MM.1S (cell line): ENCODE measurements around the gene SORBS2.

Source experiments
- DNase-seq: peaks from one replicate; pipeline ENCODE4 v3.0.0-alpha.2; 2015
- H2AFZ ChIP-seq: fragments of 300-600 bp; sonication (generic); 2 replicates; pipeline ENCODE4 v1.6.0; 2016; ENCODE audit warnings: antibody characterized with exemption, low read length
- H3F3A ChIP-seq: fragments of 300-600 bp; sonication (generic); 2 replicates; pipeline ENCODE4 v1.6.1; 2016; ENCODE audit warnings: mild to moderate bottlenecking, antibody characterized with exemption, low read length, moderate library complexity, mixed read lengths; ENCODE audit not compliant: insufficient read depth
- H3K27ac ChIP-seq: fragments of 300-600 bp; sonication (generic); 2 replicates; pipeline ENCODE4 v1.5.1; 2016; ENCODE audit warnings: mild to moderate bottlenecking, low read length
- H3K27me3 ChIP-seq: fragments of 300-600 bp; sonication (generic); replicated peaks from 2 replicates; pipeline ENCODE4 v1.6.0; 2016; ENCODE audit warnings: low read length; ENCODE audit not compliant: insufficient read depth
- H3K36me3 ChIP-seq: fragments of 300-600 bp; sonication (generic); replicated peaks from 2 replicates; pipeline ENCODE4 v1.6.1; 2016; ENCODE audit warnings: mild to moderate bottlenecking, low read length, mixed read lengths; ENCODE audit not compliant: insufficient read depth
- H3K4me1 ChIP-seq: fragments of 300-600 bp; sonication (generic); 2 replicates; pipeline ENCODE4 v1.6.1; 2016; ENCODE audit warnings: low read length, mixed read lengths
- H3K4me2 ChIP-seq: fragments of 300-600 bp; sonication (generic); 2 replicates; pipeline ENCODE4 v1.6.0; 2016; ENCODE audit warnings: low read depth, low read length
- H3K4me3 ChIP-seq: fragments of 300-600 bp; sonication (generic); 2 replicates; pipeline ENCODE4 v1.5.1; 2016; ENCODE audit warnings: low read length, mixed read lengths
- H3K79me2 ChIP-seq: fragments of 300-600 bp; sonication (generic); 2 replicates; pipeline ENCODE4 v1.6.1; 2016; ENCODE audit warnings: mixed run types, low read length, mixed read lengths
- H3K9ac ChIP-seq: fragments of 300-600 bp; sonication (generic); 2 replicates; pipeline ENCODE4 v1.6.1; 2016; ENCODE audit warnings: low read length, mixed read lengths
- H3K9me2 ChIP-seq: fragments of 300-600 bp; sonication (generic); replicated peaks from 2 replicates; pipeline ENCODE4 v1.6.1; 2016; ENCODE audit warnings: mild to moderate bottlenecking, low read length, mixed read lengths; ENCODE audit not compliant: insufficient read depth
- H3K9me3 ChIP-seq: fragments of 300-600 bp; sonication (generic); replicated peaks from 2 replicates; pipeline ENCODE4 v1.6.1; 2016; ENCODE audit warnings: mild to moderate bottlenecking, low read length, mixed read lengths; ENCODE audit not compliant: insufficient read depth
- H4K20me1 ChIP-seq: fragments of 300-600 bp; sonication (generic); 2 replicates; pipeline ENCODE4 v1.6.1; 2016; ENCODE audit warnings: mild to moderate bottlenecking, low read length, moderate library complexity, mixed read lengths; ENCODE audit not compliant: insufficient read depth
- EZH2 ChIP-seq: fragments of 300-600 bp; sonication (generic); optimal IDR thresholded peaks from 2 replicates; pipeline ENCODE3; 2017; ENCODE audit warnings: low read depth, mild to moderate bottlenecking, antibody characterized with exemption, low read length, mixed read lengths
- EZH2phosphoT487 ChIP-seq: fragments of 300-600 bp; sonication (generic); IDR thresholded peaks from 2 replicates; pipeline ENCODE4 v1.6.1; 2018; ENCODE audit warnings: antibody characterized with exemption, low read length
- TF ChIP-seq, protein P1 (sequence below): fragments of 300-600 bp; sonication (generic); IDR thresholded peaks from 2 replicates; pipeline ENCODE4 v1.5.1; 2016; ENCODE audit warnings: antibody characterized with exemption, low read length, mixed read lengths

SORBS2 gene

DNA sequence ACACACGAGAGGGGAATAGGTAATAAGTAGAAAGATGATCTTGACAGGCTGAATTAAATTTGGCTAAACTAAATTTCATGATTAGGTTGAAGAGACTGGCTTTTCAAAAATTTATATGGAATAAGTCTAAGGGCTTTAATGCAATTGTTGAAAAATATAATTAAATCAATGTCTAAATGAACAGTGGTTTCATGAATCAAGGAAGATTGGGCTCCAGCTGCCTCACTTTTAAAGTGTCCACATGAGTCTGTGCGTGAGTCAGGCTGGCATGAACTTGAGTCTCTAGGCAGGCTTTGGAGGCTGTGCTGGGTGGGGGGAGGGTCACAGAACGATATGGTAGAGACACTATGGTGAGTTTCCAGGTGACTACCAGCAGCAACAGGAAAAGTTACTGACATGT lies 111.9 kb downstream of the SORBS2 start:
- Histone ChIP-seq H3K9me3 (no peaks in the 10 kb centered on the region), H3K4me3 (no peak overlapping the region), H3K9ac (no peak overlapping the region), H2AFZ (no peak overlapping the region), H3F3A (no peaks in the 10 kb centered on the region), H3K79me2 (no peaks in the 10 kb centered on the region), H3K27ac (no peak overlapping the region), H3K27me3 (no peaks in the 10 kb centered on the region), H3K4me2 (no peak overlapping the region), H3K9me2 (no peaks in the 10 kb centered on the region), H3K36me3 (no peaks in the 10 kb centered on the region), H4K20me1 (no peaks in the 10 kb centered on the region), H3K4me1 (no peaks in the 10 kb centered on the region)
- TF ChIP-seq EZH2phosphoT487 (no peak), EZH2 (no peak)
- TF ChIP-seq, protein P1, sequence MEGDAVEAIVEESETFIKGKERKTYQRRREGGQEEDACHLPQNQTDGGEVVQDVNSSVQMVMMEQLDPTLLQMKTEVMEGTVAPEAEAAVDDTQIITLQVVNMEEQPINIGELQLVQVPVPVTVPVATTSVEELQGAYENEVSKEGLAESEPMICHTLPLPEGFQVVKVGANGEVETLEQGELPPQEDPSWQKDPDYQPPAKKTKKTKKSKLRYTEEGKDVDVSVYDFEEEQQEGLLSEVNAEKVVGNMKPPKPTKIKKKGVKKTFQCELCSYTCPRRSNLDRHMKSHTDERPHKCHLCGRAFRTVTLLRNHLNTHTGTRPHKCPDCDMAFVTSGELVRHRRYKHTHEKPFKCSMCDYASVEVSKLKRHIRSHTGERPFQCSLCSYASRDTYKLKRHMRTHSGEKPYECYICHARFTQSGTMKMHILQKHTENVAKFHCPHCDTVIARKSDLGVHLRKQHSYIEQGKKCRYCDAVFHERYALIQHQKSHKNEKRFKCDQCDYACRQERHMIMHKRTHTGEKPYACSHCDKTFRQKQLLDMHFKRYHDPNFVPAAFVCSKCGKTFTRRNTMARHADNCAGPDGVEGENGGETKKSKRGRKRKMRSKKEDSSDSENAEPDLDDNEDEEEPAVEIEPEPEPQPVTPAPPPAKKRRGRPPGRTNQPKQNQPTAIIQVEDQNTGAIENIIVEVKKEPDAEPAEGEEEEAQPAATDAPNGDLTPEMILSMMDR = no peak
- no peak for DNase-seq

DNA sequence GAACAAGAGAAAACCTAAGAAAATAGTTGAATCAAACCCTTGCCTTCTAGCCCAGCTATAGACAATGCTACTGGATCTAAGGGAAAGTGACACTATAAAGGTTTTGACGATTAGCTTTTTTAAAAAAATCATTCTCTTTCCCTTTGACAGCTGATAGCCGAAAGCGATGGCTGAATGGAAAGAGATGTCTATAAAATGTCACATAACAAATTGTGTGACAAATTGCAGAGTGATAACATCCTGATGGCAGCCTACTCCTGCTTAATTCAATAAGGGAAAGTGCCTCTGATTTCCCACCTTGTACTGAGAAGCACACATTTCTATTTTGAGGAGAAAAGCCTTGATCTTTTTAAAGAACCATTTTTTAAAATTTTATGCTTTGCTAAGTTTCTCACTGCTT lies 114.5 kb downstream of the SORBS2 start:
- no peaks in the 10 kb centered on the region for H3K9me2 ChIP-seq
- H4K20me1 ChIP-seq = no peaks in the 10 kb centered on the region
- no peaks in the 10 kb centered on the region for H3K27me3 ChIP-seq
- H3K9ac ChIP-seq = no peak overlapping the region
- TF ChIP-seq, protein P1 = no peak
- no peak for TF ChIP-seq EZH2phosphoT487
- no peaks in the 10 kb centered on the region for H3F3A ChIP-seq
- H3K4me1 ChIP-seq = no peaks in the 10 kb centered on the region
- no peak overlapping the region for H3K27ac ChIP-seq
- H3K9me3 ChIP-seq = no peaks in the 10 kb centered on the region
- no peak for DNase-seq
- no peaks in the 10 kb centered on the region for H3K79me2 ChIP-seq
- no peaks in the 10 kb centered on the region for H3K36me3 ChIP-seq
- H2AFZ ChIP-seq = no peak overlapping the region
- no peak overlapping the region for H3K4me3 ChIP-seq
- no peak overlapping the region for H3K4me2 ChIP-seq

DNA sequence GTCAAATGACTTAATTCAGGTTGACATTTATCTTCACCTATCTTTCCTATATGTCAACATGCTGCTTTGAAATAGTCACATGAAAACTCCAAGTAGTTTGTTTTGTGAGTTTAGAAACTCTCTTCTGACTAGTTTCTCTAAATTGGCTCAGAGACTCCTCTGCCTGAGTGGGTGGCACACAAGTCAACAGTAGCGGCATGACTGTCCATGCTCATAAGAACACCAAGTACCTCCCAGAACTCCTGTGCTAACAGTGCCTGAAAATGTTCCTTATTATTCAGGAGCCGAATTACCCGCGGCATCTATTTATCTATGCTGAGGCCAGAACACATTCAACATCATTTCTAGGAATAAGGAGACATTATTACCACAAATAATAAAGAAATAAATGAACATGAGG lies 116.3 kb downstream of the SORBS2 start:
- no peak overlapping the region for H2AFZ ChIP-seq
- no peak for DNase-seq
- H4K20me1 ChIP-seq = no peaks in the 10 kb centered on the region
- no peaks in the 10 kb centered on the region for H3K9me2 ChIP-seq
- H3K9me3 ChIP-seq = no peaks in the 10 kb centered on the region
- H3K27me3 ChIP-seq = no peaks in the 10 kb centered on the region
- H3K4me2 ChIP-seq = no peak overlapping the region
- no peak overlapping the region for H3K27ac ChIP-seq
- no peak for TF ChIP-seq EZH2phosphoT487
- no peak for TF ChIP-seq EZH2
- TF ChIP-seq, protein P1 = no peak
- H3F3A ChIP-seq = no peaks in the 10 kb centered on the region
- H3K9ac ChIP-seq = no peak overlapping the region
- no peak overlapping the region for H3K4me3 ChIP-seq
- no peaks in the 10 kb centered on the region for H3K36me3 ChIP-seq
- H3K4me1 ChIP-seq = no peaks in the 10 kb centered on the region
- H3K79me2 ChIP-seq = no peaks in the 10 kb centered on the region
